Sigmoid colon (tissue), 7 donors: ENCODE results near the gene CHI3L1. TPM values are rescaled to one million over a fixed set of nuclear protein-coding genes. Genes with fewer than 3 reads are reported as not detected.

Experiments
- DNase-seq: peaks from one replicate; pipeline ENCODE4 v3.0.0-alpha.2; 2019
- H3K27ac ChIP-seq, 4 donors: fragments of 200-600 bp; sonication (generic); one replicate each; pipeline ENCODE4 v1.5.1; 2016 to 2019; ENCODE audit warnings: mild to moderate bottlenecking in 1 of 4
- H3K27me3 ChIP-seq, 3 donors: fragments of 200-600 bp; sonication (generic); one replicate each; pipeline ENCODE4 v1.5.1; 2019; ENCODE audit warnings: mild to moderate bottlenecking in 1 of 3
- H3K36me3 ChIP-seq, 4 donors: fragments of 200-600 bp; sonication (generic); one replicate each; pipeline ENCODE4 v1.5.1; 2016 to 2019
- H3K4me1 ChIP-seq, 4 donors: fragments of 200-600 bp; sonication (generic); one replicate each; pipeline ENCODE4 v1.5.1; 2017 to 2019
- H3K4me3 ChIP-seq, 4 donors: fragments of 200-600 bp; sonication (generic); one replicate each; pipeline ENCODE4 v1.5.1; 2017 to 2019; ENCODE audit warnings: mild to moderate bottlenecking in 2 of 4, moderate library complexity in 1 of 4
- H3K9me3 ChIP-seq, 4 donors: fragments of 200-600 bp in 3 of 4; sonication (generic) in 3 of 4; one replicate each; pipeline versions ENCODE4 v1.5.1 to v1.6.1; 2013 to 2019
- CTCF ChIP-seq, 4 experiments: fragments of 450-650 bp in 3 of 4; fragments of 200-600 bp in 1 of 4; IDR thresholded peaks; one replicate each; pipeline ENCODE4 v1.5.1; 2016 to 2019; ENCODE audit warnings: antibody characterized with exemption in 4 of 4, mild to moderate bottlenecking in 3 of 4, moderate library complexity in 2 of 4
- EP300 ChIP-seq, 4 donors: sonication (generic); formaldehyde crosslinking; IDR thresholded peaks; one replicate each; pipeline ENCODE4 v1.6.1; 2017; ENCODE audit warnings: antibody characterized with exemption in 4 of 4
- POLR2A ChIP-seq, 2 donors: fragments of 450-650 bp; IDR thresholded peaks; one replicate each; pipeline ENCODE4 v1.6.1; 2016; ENCODE audit warnings: antibody characterized with exemption in 2 of 2, mild to moderate bottlenecking in 2 of 2, moderate library complexity in 2 of 2
- POLR2AphosphoS5 ChIP-seq, 4 donors: sonication (generic); formaldehyde crosslinking; IDR thresholded peaks; one replicate each; pipeline ENCODE4 v1.6.1; 2017; ENCODE audit warnings: antibody characterized with exemption in 4 of 4
- WGBS, 2 donors: extraction: QIAGEN DNeasy Blood & Tissue Kit; methylation state at CpG; one replicate each; pipeline ENCODE4 v1.1.7; 2013; 5-methylcytosine and 5-hydroxymethylcytosine counted together
- intact Hi-C: fragments of 100-400 bp; cut with DNase I; formaldehyde crosslinking; loops from one replicate; pipeline ENCODE4 v1.15.1; 2023
- polyA plus RNA-seq, 3 donors: library from polyadenylated mRNA; stranded (reverse); fragments of 200-250 nt; gene quantifications; one replicate each; pipeline ENCODE4 v1.2.3, GENCODE V29; 2013
- total RNA-seq, 4 donors: library from RNA; depleted of rRNA; stranded (reverse); fragments of >200 nt; gene quantifications; one replicate each; pipeline ENCODE4 v1.1.0, GENCODE V29; 2016
- donor health status: healthy with polysubstance abuse.
- donor health status: Bipolar disorder and iron deficiency.
- donor health status: healthy.

CHI3L1 gene
- total and polyA plus RNA-seq, 7 donors, result 1.2 to 28.8 (median 3.7) TPM; not detected in 1

GRCh38 chr1:203185585-203185984 is 919 bp downstream of the CHI3L1 start:
- no peaks in the 10 kb centered on the region for H3K36me3 ChIP-seq
- intact Hi-C loops, result no loop called here
- H3K27me3 ChIP-seq, result no peaks in the 10 kb centered on the region
- no peak for TF ChIP-seq POLR2AphosphoS5 (IDR thresholded peaks at IDR 0.05)
- no peak for TF ChIP-seq POLR2A (IDR thresholded peaks at IDR 0.05)
- no peak for TF ChIP-seq CTCF (IDR thresholded peaks at IDR 0.05)
- no peak for TF ChIP-seq EP300 (IDR thresholded peaks at IDR 0.05)
- H3K9me3 ChIP-seq, result peaks cover 0 to 3% (median 0%) of the 10 kb centered on the region in 4 donors
- H3K4me3 ChIP-seq, result no peak overlapping the region
- H3K27ac ChIP-seq, result no peak overlapping the region
- WGBS, 2 donors, result 93% methylated on average over 4 of the region's 4 CpGs
- no peaks in the 10 kb centered on the region for H3K4me1 ChIP-seq
- DNase-seq, result peak; percentile 33

GRCh38 chr1:203185061-203185461 is 1.4 kb downstream of the CHI3L1 start:
- Histone ChIP-seq H3K4me1 (no peaks in the 10 kb centered on the region), H3K27me3 (no peaks in the 10 kb centered on the region), H3K9me3 (peaks cover 0 to 3% (median 0%) of the 10 kb centered on the region in 4 donors), H3K36me3 (no peaks in the 10 kb centered on the region), H3K27ac (no peak overlapping the region), H3K4me3 (no peak overlapping the region)
- intact Hi-C loops, result no loop called here
- 79 to 88% methylated on average over 10 of the region's 10 CpGs for WGBS, 2 donors
- no peak for DNase-seq
- TF ChIP-seq POLR2A (IDR thresholded peaks at IDR 0.05) (no peak), POLR2AphosphoS5 (IDR thresholded peaks at IDR 0.05) (no peak), EP300 (IDR thresholded peaks at IDR 0.05) (no peak), CTCF (IDR thresholded peaks at IDR 0.05) (no peak)

- Histone ChIP-seq H3K27ac (no peak overlapping the region), H3K4me1 (no peaks in the 10 kb centered on the region), H3K9me3 (peaks cover 0 to 3% (median 0%) of the 10 kb centered on the region in 4 donors), H3K27me3 (no peaks in the 10 kb centered on the region), H3K36me3 (no peaks in the 10 kb centered on the region), H3K4me3 (no peak overlapping the region)
- intact Hi-C loops, result no loop called here
- no peak for TF ChIP-seq POLR2A (IDR thresholded peaks at IDR 0.05)
- no peak for TF ChIP-seq EP300 (IDR thresholded peaks at IDR 0.05)
- TF ChIP-seq POLR2AphosphoS5 (IDR thresholded peaks at IDR 0.05), result no peak
- no peak for TF ChIP-seq CTCF (IDR thresholded peaks at IDR 0.05)
- DNase-seq, result peak; percentile 27
- 93 to 95% methylated on average over 4 of the region's 4 CpGs for WGBS, 2 donors
Observed at GRCh38 chr1:203184467-203184866, 2.0 kb downstream of the CHI3L1 start.

GRCh38 chr1:203183828-203184227 is 2.7 kb downstream of the CHI3L1 start:
- peaks cover 0 to 1% (median 0%) of the 10 kb centered on the region in 4 donors for H3K9me3 ChIP-seq
- no peaks in the 10 kb centered on the region for H3K4me1 ChIP-seq
- H3K27ac ChIP-seq, result no peak overlapping the region
- TF ChIP-seq POLR2A (IDR thresholded peaks at IDR 0.05), result no peak
- no peak for TF ChIP-seq CTCF (IDR thresholded peaks at IDR 0.05)
- no peak for TF ChIP-seq EP300 (IDR thresholded peaks at IDR 0.05)
- no peak for TF ChIP-seq POLR2AphosphoS5 (IDR thresholded peaks at IDR 0.05)
- H3K36me3 ChIP-seq, result no peaks in the 10 kb centered on the region
- intact Hi-C loops, result no loop called here
- no peaks in the 10 kb centered on the region for H3K27me3 ChIP-seq
- no peak overlapping the region for H3K4me3 ChIP-seq
- DNase-seq, result peak; percentile 12
- 89% methylated on average over 2 of the region's 2 CpGs for WGBS, 2 donors

GRCh38 chr1:203182387-203182953 is 4.0 kb downstream of the CHI3L1 start:
- H3K4me3 ChIP-seq, result no peak overlapping the region

More at GRCh38 chr1:203182387-203182953, 4.0 kb downstream of the CHI3L1 start:
- intact Hi-C loops, result no loop called here
- WGBS, 2 donors, result 92 to 96% methylated on average over 7 of the region's 7 CpGs
- TF ChIP-seq EP300 (IDR thresholded peaks at IDR 0.05) (no peak), POLR2AphosphoS5 (IDR thresholded peaks at IDR 0.05) (no peak), CTCF (IDR thresholded peaks at IDR 0.05) (no peak), POLR2A (IDR thresholded peaks at IDR 0.05) (no peak)
- no peak overlapping the region for H3K27ac ChIP-seq
- H3K4me1 ChIP-seq, result no peaks in the 10 kb centered on the region
- H3K9me3 ChIP-seq, result no peaks in the 10 kb centered on the region
- no peaks in the 10 kb centered on the region for H3K27me3 ChIP-seq
- H3K36me3 ChIP-seq, result no peaks in the 10 kb centered on the region
- DNase-seq, result no peak
